Right ventricle myocardium superior (tissue), 1 donor: ENCODE results near the gene SLC16A11. TPM values are rescaled to one million over a fixed set of nuclear protein-coding genes. Genes with fewer than 3 reads are reported as not detected.
A peak's percentile ranks its signal among the peaks of the same experiment; 100 is the strongest.
"Not testable (repeated sequence)": the region's sequence is repeated elsewhere in the genome, so short reads cannot be mapped to it uniquely, and the experiment has no call there.

ENCODE experiments used
- ATAC-seq: fragments of 200-7000 bp; cut with Tn5 transposase; one replicate; pipeline ENCODE4 v1.9.1; 2020; ENCODE audit warnings: mild to moderate bottlenecking; ENCODE audit not compliant: poor library complexity
- DNase-seq: peaks from one replicate; pipeline ENCODE4 v3.0.0-alpha.2; 2020
- intact Hi-C: fragments of 100-400 bp; cut with DNase I; formaldehyde crosslinking; loops from one replicate; pipeline ENCODE4 v1.11.2; 2022
- total RNA-seq: library from RNA; stranded (reverse); fragmentation: NEBNext Ultra II Directional; extraction: Animal tissue kit (Norgen Biotek cat#: 25700); gene quantifications from one replicate; pipeline ENCODE4 v1.2.1, GENCODE V29; 2021
- donor health status: DM: no; HTN: yes; CAD: no; lungs with severe emphysema.

Gene SLC16A11
- total RNA-seq, 1 donor from 2014 or later: 0.56 TPM

GRCh38 chr17:6996256-6997011, 47.5 kb downstream of the SLC16A11 start:
- DNase-seq (no peak), ATAC-seq (peak; percentile 20)

GRCh38 chr17:6995500-6996255, 48.2 kb downstream of the SLC16A11 start, which contains the start of gene ALOX12:
ALOX12 (plus strand) TSS chr17:6996049; CDS start chr17:6996118, 69 bp downstream.
- DNase-seq (peak; percentile 58), ATAC-seq (peak; percentile 62)
- intact Hi-C loops: no loop called here

More at GRCh38 chr17:6996256-6997011, 47.5 kb downstream of the SLC16A11 start:
- intact Hi-C loops: no loop called here

- intact Hi-C loops: no loop called here
- no peak for DNase-seq
- ATAC-seq: no peak
Observed at GRCh38 chr17:6994666-6995256, 49.1 kb downstream of the SLC16A11 start.

DNA sequence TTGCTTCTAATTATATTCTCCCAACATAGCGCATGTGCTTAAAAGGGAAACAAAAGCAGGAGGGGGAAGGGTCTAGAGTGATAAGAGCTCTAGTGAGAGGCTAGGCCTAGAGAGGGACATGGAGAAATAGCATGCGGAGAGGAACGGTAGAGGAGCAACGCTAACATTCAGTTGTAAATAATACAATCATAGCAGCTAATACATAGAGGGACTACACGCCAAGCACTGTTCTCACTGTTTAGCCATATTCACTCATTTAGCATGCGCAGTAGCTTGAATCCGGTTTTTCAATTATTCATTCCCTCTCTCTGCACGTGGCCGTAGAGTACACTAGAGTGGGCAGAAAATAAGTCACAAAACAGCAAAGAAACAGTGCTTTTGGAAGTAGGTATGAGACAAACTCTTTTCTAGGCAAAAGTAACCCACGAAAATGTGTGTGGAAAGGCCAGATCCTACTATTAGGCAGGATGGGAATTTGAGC, 49.7 kb downstream of the SLC16A11 start:
- DNase-seq: no peak

GRCh38 chr17:6993613-6994056, 50.3 kb downstream of the SLC16A11 start:
- intact Hi-C loops, ATAC-seq, DNase-seq: not testable (repeated sequence)

More for the DNA sequence above, 49.7 kb downstream of the SLC16A11 start:
- intact Hi-C loops: no loop called here
- ATAC-seq: no peak

Other genes with a start within 250 kb of the SLC16A11 start
- gene TEKT1, start 212.4 kb downstream of the SLC16A11 start, total RNA-seq: not detected
- not detected for gene ALOX12, start 48.0 kb downstream of the SLC16A11 start, total RNA-seq
- 159 TPM for gene RNASEK, start 31.5 kb downstream of the SLC16A11 start, total RNA-seq
- gene BCL6B, start 21.0 kb downstream of the SLC16A11 start, total RNA-seq: 12.6 TPM
- gene SLC16A13, start 8.1 kb downstream of the SLC16A11 start, total RNA-seq: 1.6 TPM
- 5.0 TPM for gene CLEC10A, start 36.2 kb upstream of the SLC16A11 start, total RNA-seq
- 0.40 TPM for gene ASGR2, start 70.7 kb upstream of the SLC16A11 start, total RNA-seq
- gene ASGR1, start 135.3 kb upstream of the SLC16A11 start, total RNA-seq: 0.19 TPM
- 20.4 TPM for gene DLG4, start 175.7 kb upstream of the SLC16A11 start, total RNA-seq
- 2,247 TPM for gene ACADVL, start 175.8 kb upstream of the SLC16A11 start, total RNA-seq
- 20.4 TPM for gene DVL2, start 190.4 kb upstream of the SLC16A11 start, total RNA-seq
- 19.4 TPM for gene PHF23, start 195.4 kb upstream of the SLC16A11 start, total RNA-seq
- 432 TPM for gene GABARAP, start 198.4 kb upstream of the SLC16A11 start, total RNA-seq
- gene CTDNEP1, start 207.6 kb upstream of the SLC16A11 start, total RNA-seq: 109 TPM
- gene ELP5, start 208.1 kb upstream of the SLC16A11 start, total RNA-seq: 71.6 TPM
- gene CLDN7, start 218.4 kb upstream of the SLC16A11 start, total RNA-seq: 0.94 TPM
- gene SLC2A4, start 237.6 kb upstream of the SLC16A11 start, total RNA-seq: 141 TPM